Fibroblast of the conjunctiva (primary cell): ENCODE data around the gene CIART.
"Not testable (repeated sequence)": the region's sequence is repeated elsewhere in the genome, so short reads cannot be mapped to it uniquely, and the experiment has no call there.

Experiments
- DNase-seq: peaks from one replicate; pipeline ENCODE4 v3.0.0-alpha.2; 2010; ENCODE audit warnings: low read depth

CIART gene

GRCh38 chr1:150309758-150310508 is 27.6 kb downstream of the CIART start:
- DNase-seq: no peak

- no peak for DNase-seq
Measured at GRCh38 chr1:150311762-150312161, 29.4 kb downstream of the CIART start.

DNA sequence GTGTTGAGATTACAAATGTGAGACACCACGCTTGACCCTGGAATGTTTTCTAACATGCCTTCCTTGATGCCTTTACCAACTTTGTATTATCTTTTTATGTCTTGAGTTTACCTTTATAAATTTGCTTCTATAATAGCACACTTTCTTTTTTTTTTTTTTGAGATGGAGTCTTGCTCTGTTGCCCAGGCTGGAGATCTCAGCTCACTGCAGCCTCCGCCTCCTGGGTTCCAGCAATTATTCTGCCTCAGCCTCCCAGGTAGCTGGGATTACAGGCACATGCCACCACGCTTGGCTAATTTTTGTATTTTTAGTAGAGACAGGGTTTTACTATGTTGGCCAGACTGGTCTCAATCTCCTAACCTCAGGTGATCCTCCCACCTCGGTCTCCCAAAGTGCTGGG is 32.3 kb downstream of the CIART start:
- DNase-seq: not testable (repeated sequence)

GRCh38 chr1:150320667-150320978 is 38.3 kb downstream of the CIART start:
- DNase-seq: no peak

DNA sequence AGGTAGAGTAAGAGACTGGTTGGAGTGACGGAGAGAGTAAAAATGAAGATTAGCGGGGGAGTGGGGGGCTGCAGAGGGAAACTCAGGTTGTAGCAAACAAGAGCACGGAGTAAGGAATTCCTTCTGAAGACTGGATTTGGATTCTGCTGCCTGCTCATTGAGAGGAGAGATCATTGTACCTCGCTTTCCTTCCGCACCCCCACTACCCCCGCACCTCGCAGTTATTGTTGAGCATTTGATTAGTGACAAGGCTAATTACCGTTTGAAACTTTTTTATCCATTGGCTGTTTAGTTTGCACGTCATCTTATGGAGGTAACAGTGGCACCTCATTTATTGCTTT is 39.4 kb downstream of the CIART start:
- DNase-seq: no peak

GRCh38 chr1:150322310-150322709 is 40.0 kb downstream of the CIART start:
- no peak for DNase-seq

- no peak for DNase-seq
Measured at GRCh38 chr1:150332651-150333290, 50.4 kb downstream of the CIART start.
